22Rv1 (cell line): ENCODE measurements around the gene BSG.

ENCODE experiments used
- H3K27ac ChIP-seq: fragments of 450-650 bp; 2 replicates; pipeline ENCODE4 v1.5.1; 2017
- ZFX ChIP-seq: fragments of 450-650 bp; IDR thresholded peaks from 2 replicates; pipeline ENCODE4 v1.6.1; 2017; ENCODE audit warnings: antibody characterized with exemption, borderline replicate concordance
- TF ChIP-seq, protein P1 (sequence below): fragments of 450-650 bp; IDR thresholded peaks from 2 replicates; pipeline ENCODE4 v1.5.1; 2017; ENCODE audit warnings: mild to moderate bottlenecking

BSG gene

DNA sequence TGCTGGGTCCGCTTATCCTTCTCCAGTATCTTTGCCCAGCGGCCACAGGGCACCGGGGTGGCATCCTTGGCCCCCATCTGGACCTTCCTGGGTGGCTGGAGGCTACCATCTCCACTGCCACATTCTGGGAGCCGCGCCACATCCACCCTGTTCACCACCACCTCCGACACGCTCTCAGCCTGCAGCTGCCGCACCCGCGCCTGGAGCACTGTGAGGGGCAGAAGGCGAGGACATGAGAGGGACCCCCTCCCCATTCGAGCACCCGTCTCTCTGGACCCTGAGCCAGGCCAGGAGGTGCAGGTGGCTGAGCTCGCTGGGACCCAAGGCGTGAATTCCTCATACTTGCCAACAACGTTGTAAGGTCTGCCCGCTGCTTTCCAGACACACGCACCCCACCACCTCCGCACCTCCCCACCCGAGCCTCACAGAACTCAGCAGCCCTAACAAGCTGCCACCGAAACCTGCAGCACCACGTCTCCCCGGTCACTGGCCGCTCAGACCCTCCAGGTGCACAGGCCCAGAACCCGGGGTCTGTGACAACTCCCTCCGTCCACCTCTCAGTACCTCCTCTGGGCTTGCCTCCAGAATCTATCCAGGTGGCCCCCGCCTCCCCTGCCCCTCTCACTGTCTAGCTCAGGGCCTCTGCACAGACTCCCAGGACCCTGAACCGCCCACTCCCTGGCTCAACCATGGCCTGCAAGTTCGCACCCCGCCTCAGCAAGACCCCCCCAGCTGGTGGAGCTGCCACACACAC lies 57.7 kb downstream of the BSG start:
- TF ChIP-seq, protein P1, sequence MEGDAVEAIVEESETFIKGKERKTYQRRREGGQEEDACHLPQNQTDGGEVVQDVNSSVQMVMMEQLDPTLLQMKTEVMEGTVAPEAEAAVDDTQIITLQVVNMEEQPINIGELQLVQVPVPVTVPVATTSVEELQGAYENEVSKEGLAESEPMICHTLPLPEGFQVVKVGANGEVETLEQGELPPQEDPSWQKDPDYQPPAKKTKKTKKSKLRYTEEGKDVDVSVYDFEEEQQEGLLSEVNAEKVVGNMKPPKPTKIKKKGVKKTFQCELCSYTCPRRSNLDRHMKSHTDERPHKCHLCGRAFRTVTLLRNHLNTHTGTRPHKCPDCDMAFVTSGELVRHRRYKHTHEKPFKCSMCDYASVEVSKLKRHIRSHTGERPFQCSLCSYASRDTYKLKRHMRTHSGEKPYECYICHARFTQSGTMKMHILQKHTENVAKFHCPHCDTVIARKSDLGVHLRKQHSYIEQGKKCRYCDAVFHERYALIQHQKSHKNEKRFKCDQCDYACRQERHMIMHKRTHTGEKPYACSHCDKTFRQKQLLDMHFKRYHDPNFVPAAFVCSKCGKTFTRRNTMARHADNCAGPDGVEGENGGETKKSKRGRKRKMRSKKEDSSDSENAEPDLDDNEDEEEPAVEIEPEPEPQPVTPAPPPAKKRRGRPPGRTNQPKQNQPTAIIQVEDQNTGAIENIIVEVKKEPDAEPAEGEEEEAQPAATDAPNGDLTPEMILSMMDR: no peak
- no peak for TF ChIP-seq ZFX
- H3K27ac ChIP-seq: no peak overlapping the region

DNA sequence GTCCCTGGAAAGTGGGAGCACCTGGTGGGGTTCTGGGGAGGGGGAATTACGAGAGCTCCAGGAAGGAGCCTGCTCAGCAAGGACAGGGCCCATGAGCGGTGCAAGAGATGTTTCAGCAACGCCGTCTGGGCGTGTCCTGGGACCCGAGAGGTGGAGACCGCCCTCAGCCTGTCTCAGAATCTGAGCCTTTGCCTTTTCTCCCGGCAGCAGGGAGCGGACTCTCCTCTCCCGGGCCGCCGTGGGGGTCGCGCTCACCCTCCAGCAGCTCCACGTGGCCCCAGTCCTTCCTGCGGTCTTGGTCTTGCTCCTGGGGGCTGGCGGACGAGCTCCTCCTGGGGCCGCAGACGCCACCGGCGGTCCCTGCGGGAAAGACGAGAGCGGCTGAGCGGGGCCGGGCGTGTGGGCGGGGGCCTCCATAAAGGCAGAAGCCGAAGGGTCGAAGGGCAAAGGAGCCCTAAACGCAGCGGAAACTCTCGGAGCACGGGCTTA lies 60.2 kb downstream of the BSG start:
- TF ChIP-seq, protein P1: no peak
- TF ChIP-seq ZFX: no peak
- H3K27ac ChIP-seq: peak overlapping the region; percentile 79
